Natural killer cell (primary cell): ENCODE data around the gene COG7. TPM values are rescaled to one million over a fixed set of nuclear protein-coding genes. Genes with fewer than 3 reads are reported as not detected.
"Not testable (repeated sequence)": the region's sequence is repeated elsewhere in the genome, so short reads cannot be mapped to it uniquely, and the experiment has no call there.

Experiments used
- ATAC-seq, 3 donors: fragments of 150-1000 bp in 2 of 3; fragments of 200-7000 bp in 1 of 3; cut with Tn5 transposase; 1 replicate in 1 of 3; 2 replicates in 2 of 3; pipeline ENCODE4 v1.10.0; 2021; ENCODE audit warnings: mild to moderate bottlenecking in 2 of 3, moderate library complexity in 2 of 3
- DNase-seq, 2 donors: peaks; one replicate each; pipeline versions ENCODE4 v3.0.0 to v3.0.0-alpha.2; 2013 to 2021; ENCODE audit warnings: mixed read lengths in 1 of 2
- H3K27ac ChIP-seq: one replicate; pipeline ENCODE4 v1.5.1; 2013; ENCODE audit warnings: mild to moderate bottlenecking, low read length
- H3K27me3 ChIP-seq: one replicate; pipeline ENCODE4 v1.6.1; 2013; ENCODE audit warnings: low read length; ENCODE audit not compliant: control insufficient read depth, insufficient read depth
- H3K36me3 ChIP-seq: one replicate; pipeline ENCODE4 v1.6.1; 2013; ENCODE audit warnings: low read length; ENCODE audit not compliant: control insufficient read depth, insufficient read depth
- H3K4me1 ChIP-seq: one replicate; pipeline ENCODE4 v1.6.1; 2013; ENCODE audit warnings: low read length; ENCODE audit not compliant: control insufficient read depth, insufficient read depth
- H3K4me3 ChIP-seq: one replicate; pipeline ENCODE4 v1.5.1; 2013; ENCODE audit warnings: low read length
- H3K9me3 ChIP-seq: one replicate; pipeline ENCODE4 v1.6.1; 2013; ENCODE audit warnings: low read length; ENCODE audit not compliant: control insufficient read depth, insufficient read depth
- H3K27ac Mint-ChIP-seq, 2 donors: one replicate each; pipeline ENCODE4 v1.8.0; 2022; ENCODE audit warnings: mild to moderate bottlenecking in 2 of 2, mixed read lengths in 2 of 2, moderate library complexity in 1 of 2
- H3K27me3 Mint-ChIP-seq, 2 donors: one replicate each; pipeline ENCODE4 v1.8.0; 2022; ENCODE audit warnings: low read depth in 2 of 2, mixed read lengths in 2 of 2
- H3K36me3 Mint-ChIP-seq: one replicate; pipeline ENCODE4 v1.8.0; 2022; ENCODE audit warnings: mixed read lengths
- H3K4me1 Mint-ChIP-seq, 2 donors: one replicate each; pipeline ENCODE4 v1.8.0; 2022; ENCODE audit warnings: mixed read lengths in 2 of 2
- H3K4me3 Mint-ChIP-seq: one replicate; pipeline ENCODE4 v1.8.0; 2022; ENCODE audit warnings: mild to moderate bottlenecking, moderate library complexity, mixed read lengths
- H3K9me3 Mint-ChIP-seq, 2 donors: one replicate each; pipeline ENCODE4 v1.8.0; 2022; ENCODE audit warnings: mixed read lengths in 2 of 2
- WGBS: methylation state at CpG from one replicate; pipeline ENCODE4 v1.1.7; 2013; ENCODE audit warnings: missing lambda C conversion rate; ENCODE audit not compliant: insufficient coverage; 5-methylcytosine and 5-hydroxymethylcytosine counted together
- intact Hi-C: fragments of 100-400 bp; cut with micrococcal nuclease; formaldehyde crosslinking; loops from one replicate; pipeline ENCODE4 v1.14.2; 2022
- total RNA-seq, 4 donors: library from RNA; stranded (reverse); fragments of 120-200 nt in 1 of 4; gene quantifications; one replicate each; pipeline versions ENCODE4 v1.2.3 to v1.2.4, GENCODE V29; 2013 to 2022
- TF ChIP-seq, protein P1 (sequence below): fragments of 200-600 bp; IDR thresholded peaks from one replicate; pipeline ENCODE4 v1.8.0; 2022; ENCODE audit warnings: antibody characterized with exemption

Gene COG7
- total RNA-seq, 3 donors from 2014 or later (not counting 1 experiment from before 2014, with no cell fraction given): 18.4 to 26.6 (median 20.3) TPM

DNA sequence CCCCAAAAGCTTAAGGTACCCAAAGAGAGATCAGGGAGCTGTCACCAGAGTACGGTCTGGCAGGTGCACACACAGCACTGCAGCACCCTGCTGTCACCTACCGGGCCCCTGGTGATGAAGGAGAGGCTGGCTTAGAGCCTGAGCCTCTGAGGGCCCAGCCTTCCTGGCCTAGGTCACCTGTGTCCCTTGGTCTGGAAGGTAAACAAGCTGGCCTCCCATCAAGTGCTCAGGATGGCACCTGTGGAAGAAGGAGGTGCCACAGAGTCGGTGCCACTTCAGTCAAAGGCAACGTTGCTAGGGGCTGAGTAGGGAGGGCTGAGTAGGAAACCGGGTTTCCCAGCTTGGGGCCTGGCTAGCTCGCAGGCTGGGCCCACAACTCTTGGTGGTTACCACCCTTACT, 70.7 kb downstream of the COG7 start:
- Mint-ChIP-seq H3K27ac (no peak overlapping the region), H3K9me3 (no peaks in the 10 kb centered on the region), H3K4me1 (no peaks in the 10 kb centered on the region), H3K36me3 (no peaks in the 10 kb centered on the region), H3K4me3 (no peak overlapping the region), H3K27me3 (no peaks in the 10 kb centered on the region)
- WGBS: 75% methylated on average over 6 of the region's 6 CpGs
- Histone ChIP-seq H3K4me1 (no peaks in the 10 kb centered on the region), H3K9me3 (no peaks in the 10 kb centered on the region), H3K36me3 (no peaks in the 10 kb centered on the region), H3K27ac (no peak overlapping the region), H3K27me3 (no peaks in the 10 kb centered on the region), H3K4me3 (no peak overlapping the region)
- intact Hi-C loops: no loop called here
- DNase-seq: no peak
- no peak for ATAC-seq
- TF ChIP-seq, protein P1, sequence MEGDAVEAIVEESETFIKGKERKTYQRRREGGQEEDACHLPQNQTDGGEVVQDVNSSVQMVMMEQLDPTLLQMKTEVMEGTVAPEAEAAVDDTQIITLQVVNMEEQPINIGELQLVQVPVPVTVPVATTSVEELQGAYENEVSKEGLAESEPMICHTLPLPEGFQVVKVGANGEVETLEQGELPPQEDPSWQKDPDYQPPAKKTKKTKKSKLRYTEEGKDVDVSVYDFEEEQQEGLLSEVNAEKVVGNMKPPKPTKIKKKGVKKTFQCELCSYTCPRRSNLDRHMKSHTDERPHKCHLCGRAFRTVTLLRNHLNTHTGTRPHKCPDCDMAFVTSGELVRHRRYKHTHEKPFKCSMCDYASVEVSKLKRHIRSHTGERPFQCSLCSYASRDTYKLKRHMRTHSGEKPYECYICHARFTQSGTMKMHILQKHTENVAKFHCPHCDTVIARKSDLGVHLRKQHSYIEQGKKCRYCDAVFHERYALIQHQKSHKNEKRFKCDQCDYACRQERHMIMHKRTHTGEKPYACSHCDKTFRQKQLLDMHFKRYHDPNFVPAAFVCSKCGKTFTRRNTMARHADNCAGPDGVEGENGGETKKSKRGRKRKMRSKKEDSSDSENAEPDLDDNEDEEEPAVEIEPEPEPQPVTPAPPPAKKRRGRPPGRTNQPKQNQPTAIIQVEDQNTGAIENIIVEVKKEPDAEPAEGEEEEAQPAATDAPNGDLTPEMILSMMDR: no peak

DNA sequence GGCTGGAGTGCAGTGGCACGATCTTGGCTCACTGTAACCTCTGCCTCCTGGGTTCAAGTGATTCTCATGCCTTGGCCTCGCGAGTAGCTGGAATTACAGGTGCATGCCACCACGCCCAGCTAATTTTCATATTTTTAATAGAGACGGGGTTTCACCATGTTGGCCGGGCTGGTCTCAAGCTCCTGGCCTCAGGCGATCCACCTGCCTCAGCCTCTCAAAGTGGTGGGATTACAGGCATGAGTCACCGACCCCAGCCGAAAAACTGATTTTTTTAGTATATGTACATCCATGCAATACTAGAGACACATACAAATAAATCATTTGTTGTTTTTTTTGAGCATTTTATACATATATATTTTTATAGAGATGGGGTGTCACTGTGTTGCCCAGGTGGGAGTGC, 71.3 kb downstream of the COG7 start:
- H3K27ac ChIP-seq, H3K9me3 ChIP-seq, H3K27me3 ChIP-seq, intact Hi-C loops, H3K4me3 Mint-ChIP-seq, H3K27me3 Mint-ChIP-seq, H3K4me1 ChIP-seq, H3K4me3 ChIP-seq, H3K4me1 Mint-ChIP-seq, H3K36me3 Mint-ChIP-seq, H3K27ac Mint-ChIP-seq, H3K9me3 Mint-ChIP-seq, H3K36me3 ChIP-seq, DNase-seq, ATAC-seq: not testable (repeated sequence)
- WGBS: 93% methylated on average over 9 of the region's 9 CpGs

DNA sequence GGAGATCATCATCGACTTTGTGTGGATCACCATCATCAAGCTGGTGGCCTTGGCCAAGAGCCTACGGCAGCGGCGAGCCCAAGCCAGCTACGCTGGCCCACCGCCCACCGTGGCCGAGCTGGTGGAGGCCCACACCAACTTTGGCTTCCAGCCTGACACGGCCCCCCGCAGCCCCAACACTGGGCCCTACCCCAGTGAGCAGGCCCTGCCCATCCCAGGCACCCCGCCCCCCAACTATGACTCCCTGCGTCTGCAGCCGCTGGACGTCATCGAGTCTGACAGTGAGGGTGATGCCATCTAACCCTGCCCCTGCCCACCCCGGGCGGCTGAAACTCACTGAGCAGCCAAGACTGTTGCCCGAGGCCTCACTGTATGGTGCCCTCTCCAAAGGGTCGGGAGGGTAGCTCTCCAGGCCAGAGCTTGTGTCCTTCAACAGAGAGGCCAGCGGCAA, 72.5 kb downstream of the COG7 start:
- H3K36me3 Mint-ChIP-seq: no peaks in the 10 kb centered on the region
- no peak overlapping the region for H3K27ac Mint-ChIP-seq
- Histone ChIP-seq H3K36me3 (no peaks in the 10 kb centered on the region), H3K4me3 (no peak overlapping the region), H3K27ac (no peak overlapping the region), H3K9me3 (no peaks in the 10 kb centered on the region), H3K27me3 (no peaks in the 10 kb centered on the region), H3K4me1 (no peaks in the 10 kb centered on the region)
- TF ChIP-seq, protein P1: no peak
- DNase-seq (no peak), ATAC-seq (no peak)
- 93% methylated on average over 20 of the region's 20 CpGs for WGBS
- no peak overlapping the region for H3K4me3 Mint-ChIP-seq
- H3K4me1 Mint-ChIP-seq: no peaks in the 10 kb centered on the region
- no peaks in the 10 kb centered on the region for H3K9me3 Mint-ChIP-seq
- intact Hi-C loops: no loop called here
- no peaks in the 10 kb centered on the region for H3K27me3 Mint-ChIP-seq

DNA sequence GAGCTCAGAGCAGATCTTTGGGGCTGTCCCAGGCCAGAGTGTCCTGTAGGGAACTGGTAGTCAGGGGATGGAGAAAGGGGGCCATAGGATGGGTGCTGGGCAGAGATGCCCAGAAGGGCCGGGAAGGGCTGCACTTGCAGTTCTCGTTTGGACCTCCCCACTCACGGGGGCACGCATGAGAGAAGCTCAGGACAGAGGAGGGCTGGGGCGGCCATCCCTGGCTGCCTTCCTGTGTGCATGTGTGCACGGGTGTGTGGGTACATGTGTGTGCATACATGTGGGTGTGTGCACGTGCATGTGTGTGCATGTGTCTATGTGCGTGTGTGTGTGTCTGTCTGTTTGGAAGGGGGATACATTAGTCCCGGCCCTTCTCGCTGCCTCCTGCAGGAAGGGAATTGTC, 73.3 kb downstream of the COG7 start:
- H3K4me3 Mint-ChIP-seq: no peak overlapping the region
- WGBS: 83% methylated on average over 10 of the region's 10 CpGs
- TF ChIP-seq, protein P1: no peak

More for the DNA sequence above, 73.3 kb downstream of the COG7 start:
- ATAC-seq (no peak), DNase-seq (no peak)
- H3K36me3 ChIP-seq: no peaks in the 10 kb centered on the region
- Mint-ChIP-seq H3K9me3 (no peaks in the 10 kb centered on the region), H3K4me1 (no peaks in the 10 kb centered on the region), H3K27ac (no peak overlapping the region), H3K36me3 (no peaks in the 10 kb centered on the region), H3K27me3 (no peaks in the 10 kb centered on the region)
- no peak overlapping the region for H3K27ac ChIP-seq
- no peaks in the 10 kb centered on the region for H3K4me1 ChIP-seq
- no peaks in the 10 kb centered on the region for H3K27me3 ChIP-seq
- no peaks in the 10 kb centered on the region for H3K9me3 ChIP-seq
- intact Hi-C loops: no loop called here
- no peak overlapping the region for H3K4me3 ChIP-seq
